Measurements from ENCODE around the gene DGLUCY. TPM values are rescaled to one million over a fixed set of nuclear protein-coding genes. Genes with fewer than 3 reads are reported as not detected.

DGLUCY gene
- total and polyA plus RNA-seq, 2 experiments from 2014 or later = 44.8 to 51.3 TPM

DNA sequence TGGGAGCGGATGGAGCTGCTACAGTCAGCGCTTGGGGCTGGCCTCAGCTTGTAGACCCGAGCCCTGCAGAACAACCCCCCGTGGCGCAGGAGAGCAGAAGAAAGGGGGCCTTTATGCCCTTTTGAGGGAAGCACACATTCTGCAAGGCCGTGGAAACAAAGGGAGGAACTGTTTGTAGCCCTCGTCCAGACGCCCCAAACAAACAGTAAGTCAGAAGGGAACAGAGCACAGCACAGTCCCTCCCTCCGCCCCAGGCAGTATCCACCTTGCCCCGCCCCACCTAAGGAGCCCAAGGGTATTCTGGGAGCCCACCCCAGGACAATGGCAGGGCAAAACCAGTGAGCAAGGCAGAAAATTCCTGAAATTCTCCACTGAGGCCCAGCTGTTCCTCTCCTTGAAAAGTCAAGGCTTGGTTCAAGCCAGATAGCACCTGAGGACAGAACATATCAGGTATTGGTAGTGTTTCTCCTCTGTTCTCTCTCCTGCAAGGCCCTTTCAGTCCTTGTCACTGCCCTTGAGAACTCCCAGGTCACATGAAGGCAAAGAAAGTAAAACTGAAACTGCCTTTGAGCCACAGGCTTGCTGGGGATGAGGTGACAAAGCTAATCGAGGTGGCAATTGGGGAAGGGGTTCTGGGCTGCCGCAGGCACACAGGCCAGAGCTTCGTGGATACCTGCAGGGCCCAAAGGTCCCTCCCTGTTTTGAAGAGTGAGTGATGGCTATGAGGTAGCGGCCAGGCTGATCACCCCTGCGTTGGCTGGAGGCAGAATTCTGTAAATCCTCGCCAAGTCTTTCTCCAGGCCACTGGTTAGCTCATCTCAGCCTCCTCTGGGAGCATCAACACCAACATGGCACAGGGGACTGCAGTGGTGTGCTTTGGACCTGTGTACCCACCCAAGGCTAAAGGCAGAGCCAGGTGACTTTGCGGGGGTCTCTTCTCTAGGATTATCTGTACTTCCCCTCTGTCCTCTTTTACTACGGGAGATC is 499 bp downstream of the DGLUCY start:
- Histone ChIP-seq H3K9me2 (replicated peaks; ENCODE audit: insufficient read depth) (no peaks in the 10 kb centered on the region), H3K9me3 (ENCODE audit: low read depth) (no peaks in the 10 kb centered on the region), H3K79me2 (peaks cover 39% of the 10 kb centered on the region), H3K4me3 (peak overlapping the region; percentile 35), H3K36me3 (replicated peaks; ENCODE audit: insufficient read depth, low read depth) (no peaks in the 10 kb centered on the region), H3K4me1 (ENCODE audit: insufficient read depth) (peaks cover 54% of the 10 kb centered on the region), H3K27ac (peak overlapping the region; percentile 93), H3K4me2 (peak overlapping the region; percentile 84), H2AFZ (peak overlapping the region; percentile 58), H4K20me1 (ENCODE audit: insufficient read depth, poor library complexity, severe bottlenecking) (no peaks in the 10 kb centered on the region), H3K27me3 (no peaks in the 10 kb centered on the region)
- TF ChIP-seq EZH2phosphoT487 (IDR thresholded peaks at IDR 0.05; ENCODE audit: low read depth, severe bottlenecking, unreplicated experiment) (no peak), EZH2 (IDR thresholded peaks at IDR 0.05; ENCODE audit: borderline replicate concordance) (no peak)
- TF ChIP-seq, protein P1, sequence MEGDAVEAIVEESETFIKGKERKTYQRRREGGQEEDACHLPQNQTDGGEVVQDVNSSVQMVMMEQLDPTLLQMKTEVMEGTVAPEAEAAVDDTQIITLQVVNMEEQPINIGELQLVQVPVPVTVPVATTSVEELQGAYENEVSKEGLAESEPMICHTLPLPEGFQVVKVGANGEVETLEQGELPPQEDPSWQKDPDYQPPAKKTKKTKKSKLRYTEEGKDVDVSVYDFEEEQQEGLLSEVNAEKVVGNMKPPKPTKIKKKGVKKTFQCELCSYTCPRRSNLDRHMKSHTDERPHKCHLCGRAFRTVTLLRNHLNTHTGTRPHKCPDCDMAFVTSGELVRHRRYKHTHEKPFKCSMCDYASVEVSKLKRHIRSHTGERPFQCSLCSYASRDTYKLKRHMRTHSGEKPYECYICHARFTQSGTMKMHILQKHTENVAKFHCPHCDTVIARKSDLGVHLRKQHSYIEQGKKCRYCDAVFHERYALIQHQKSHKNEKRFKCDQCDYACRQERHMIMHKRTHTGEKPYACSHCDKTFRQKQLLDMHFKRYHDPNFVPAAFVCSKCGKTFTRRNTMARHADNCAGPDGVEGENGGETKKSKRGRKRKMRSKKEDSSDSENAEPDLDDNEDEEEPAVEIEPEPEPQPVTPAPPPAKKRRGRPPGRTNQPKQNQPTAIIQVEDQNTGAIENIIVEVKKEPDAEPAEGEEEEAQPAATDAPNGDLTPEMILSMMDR (IDR thresholded peaks at IDR 0.05; ENCODE audit: poor library complexity) = no peak
- DNase-seq (ENCODE audit: low spot score) = peak; percentile 75
- 29% methylated on average over 18 of the region's 18 CpGs for WGBS (ENCODE audit: low lambda C conversion rate, missing lambda C conversion rate)

- peaks cover 43% of the 10 kb centered on the region for H3K4me1 ChIP-seq (ENCODE audit: insufficient read depth)
- H3K36me3 ChIP-seq (replicated peaks; ENCODE audit: insufficient read depth, low read depth) = no peaks in the 10 kb centered on the region
- H3K79me2 ChIP-seq = peaks cover 53% of the 10 kb centered on the region
- TF ChIP-seq EZH2 (IDR thresholded peaks at IDR 0.05; ENCODE audit: borderline replicate concordance) (no peak), EZH2phosphoT487 (IDR thresholded peaks at IDR 0.05; ENCODE audit: low read depth, severe bottlenecking, unreplicated experiment) (no peak)
- TF ChIP-seq, protein P1 (IDR thresholded peaks at IDR 0.05; ENCODE audit: poor library complexity) = no peak
- no peak overlapping the region for H3K4me3 ChIP-seq
- WGBS (ENCODE audit: low lambda C conversion rate, missing lambda C conversion rate) = 93% methylated on average over 5 of the region's 5 CpGs
- no peak overlapping the region for H2AFZ ChIP-seq
- peak overlapping the region; percentile 84 for H3K4me2 ChIP-seq
- peak overlapping the region; percentile 93 for H3K27ac ChIP-seq
- H3K9me2 ChIP-seq (replicated peaks; ENCODE audit: insufficient read depth) = no peaks in the 10 kb centered on the region
- no peaks in the 10 kb centered on the region for H3K9me3 ChIP-seq (ENCODE audit: low read depth)
- no peaks in the 10 kb centered on the region for H3K27me3 ChIP-seq
- no peak for DNase-seq (ENCODE audit: low spot score)
- H4K20me1 ChIP-seq (ENCODE audit: insufficient read depth, poor library complexity, severe bottlenecking) = no peaks in the 10 kb centered on the region
Measured at GRCh38 chr14:91115986-91116770, 2.3 kb downstream of the DGLUCY start.

DNA sequence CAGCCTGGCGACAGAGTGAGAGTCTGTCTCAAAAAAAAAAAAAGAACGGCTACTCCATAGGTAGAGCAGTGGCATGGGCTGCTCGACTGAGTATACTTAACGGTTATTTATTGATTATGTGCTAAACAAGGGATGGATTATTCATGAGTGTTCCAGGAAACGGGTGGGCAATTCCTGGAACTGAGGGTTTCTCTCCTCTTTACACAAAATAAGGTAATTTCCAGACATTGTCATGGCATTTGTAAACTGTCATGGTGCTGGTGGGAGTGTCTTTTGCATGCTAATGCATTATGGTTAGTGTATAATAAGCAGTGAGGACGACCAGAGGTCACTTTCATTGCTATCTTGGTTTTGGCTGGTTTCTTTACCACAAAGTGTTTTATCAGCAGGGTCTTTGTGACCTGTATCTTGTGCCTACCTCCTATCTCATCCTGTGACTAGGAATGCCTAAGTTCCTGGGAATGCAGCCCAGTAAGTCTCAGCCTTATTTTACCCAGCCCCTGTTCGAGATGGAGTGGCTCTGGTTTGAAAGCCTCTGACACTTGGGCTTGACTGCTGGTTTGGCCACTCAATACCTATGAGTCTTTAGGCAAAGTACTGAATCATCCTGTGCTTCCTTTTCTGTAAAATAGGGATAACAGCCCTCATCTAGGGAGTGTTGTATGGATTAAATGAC is 3.2 kb downstream of the DGLUCY start:
- no peak for DNase-seq (ENCODE audit: low spot score)
- no peaks in the 10 kb centered on the region for H3K36me3 ChIP-seq (replicated peaks; ENCODE audit: insufficient read depth, low read depth)
- H3K9me2 ChIP-seq (replicated peaks; ENCODE audit: insufficient read depth) = no peaks in the 10 kb centered on the region
- no peak overlapping the region for H3K4me3 ChIP-seq
- H4K20me1 ChIP-seq (ENCODE audit: insufficient read depth, poor library complexity, severe bottlenecking) = no peaks in the 10 kb centered on the region
- H3K4me2 ChIP-seq = peak overlapping the region; percentile 84
- WGBS (ENCODE audit: low lambda C conversion rate, missing lambda C conversion rate) = 63% methylated on average over 7 of the region's 7 CpGs
- peaks cover 43% of the 10 kb centered on the region for H3K4me1 ChIP-seq (ENCODE audit: insufficient read depth)
- H3K9me3 ChIP-seq (ENCODE audit: low read depth) = no peaks in the 10 kb centered on the region
- H3K27me3 ChIP-seq = no peaks in the 10 kb centered on the region
- no peak overlapping the region for H2AFZ ChIP-seq
- TF ChIP-seq, protein P1 (IDR thresholded peaks at IDR 0.05; ENCODE audit: poor library complexity) = no peak
- no peak for TF ChIP-seq EZH2 (IDR thresholded peaks at IDR 0.05; ENCODE audit: borderline replicate concordance)
- no peak for TF ChIP-seq EZH2phosphoT487 (IDR thresholded peaks at IDR 0.05; ENCODE audit: low read depth, severe bottlenecking, unreplicated experiment)
- H3K79me2 ChIP-seq = peaks cover 60% of the 10 kb centered on the region
- H3K27ac ChIP-seq = peak overlapping the region; percentile 93
